ENCODE data around the gene TMEM161A.

TMEM161A gene

DNA sequence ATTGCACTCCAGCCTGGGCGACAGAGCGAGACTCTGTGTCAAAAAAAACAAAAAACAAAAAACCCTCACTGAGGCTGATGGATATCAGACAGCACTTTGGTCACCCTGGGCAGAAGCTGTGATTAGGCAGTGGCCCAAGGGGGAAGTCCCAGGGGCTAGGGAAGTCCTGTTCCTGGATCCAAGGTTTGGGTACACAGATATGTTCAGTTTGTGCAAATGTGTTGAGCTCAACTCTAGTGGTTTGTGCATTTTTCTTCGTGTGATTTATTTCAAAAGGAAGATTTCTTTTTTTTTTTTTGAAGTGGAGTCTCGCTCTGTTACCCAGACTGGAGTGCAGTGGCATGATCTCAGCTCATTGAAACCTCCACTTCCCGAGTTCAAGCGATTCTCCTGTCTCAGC is 19.5 kb upstream of the TMEM161A start:
- POLR2A ChIA-PET, result interaction anchor here (0.6 kb wide), 1 partner anchor 9 kb away, joined by 6 read pairs; no protein-coding TSS in a partner anchor
- H3K27ac ChIP-seq (ENCODE audit: extremely low read depth, low read depth, low read length), result no peak overlapping the region
- TF ChIP-seq ZNF830 (tag by site-specific recombination; IDR thresholded peaks at IDR 0.05; ENCODE audit: low read depth) (no peak), HOXA7 (CRISPR knock-in tag; IDR thresholded peaks at IDR 0.05; ENCODE audit: borderline replicate concordance) (no peak), ZNF133 (tag by site-specific recombination; IDR thresholded peaks at IDR 0.05) (no peak), MZF1 (tag by site-specific recombination; IDR thresholded peaks at IDR 0.05; ENCODE audit: borderline replicate concordance) (no peak), ZNF274 (IDR thresholded peaks at IDR 0.05; ENCODE audit: low read length) (no peak), ZNF274 (tag by site-specific recombination; IDR thresholded peaks at IDR 0.05; ENCODE audit: borderline replicate concordance) (no peak), ZNF514 (tag by site-specific recombination; IDR thresholded peaks at IDR 0.05) (no peak), ZNF16 (tag by site-specific recombination; IDR thresholded peaks at IDR 0.05; ENCODE audit: low read depth) (no peak), GLI4 (tag by site-specific recombination; IDR thresholded peaks at IDR 0.05) (no peak), ZBTB8A (tag by site-specific recombination; IDR thresholded peaks at IDR 0.05) (no peak), TSHZ1 (tag by site-specific recombination; IDR thresholded peaks at IDR 0.05; ENCODE audit: borderline replicate concordance) (no peak), ZNF223 (tag by site-specific recombination; IDR thresholded peaks at IDR 0.05) (no peak), ZNF354C (tag by site-specific recombination; IDR thresholded peaks at IDR 0.05; ENCODE audit: borderline replicate concordance, low read depth) (no peak), ZNF645 (tag by site-specific recombination; IDR thresholded peaks at IDR 0.05) (no peak)
- TF ChIP-seq, protein P1, sequence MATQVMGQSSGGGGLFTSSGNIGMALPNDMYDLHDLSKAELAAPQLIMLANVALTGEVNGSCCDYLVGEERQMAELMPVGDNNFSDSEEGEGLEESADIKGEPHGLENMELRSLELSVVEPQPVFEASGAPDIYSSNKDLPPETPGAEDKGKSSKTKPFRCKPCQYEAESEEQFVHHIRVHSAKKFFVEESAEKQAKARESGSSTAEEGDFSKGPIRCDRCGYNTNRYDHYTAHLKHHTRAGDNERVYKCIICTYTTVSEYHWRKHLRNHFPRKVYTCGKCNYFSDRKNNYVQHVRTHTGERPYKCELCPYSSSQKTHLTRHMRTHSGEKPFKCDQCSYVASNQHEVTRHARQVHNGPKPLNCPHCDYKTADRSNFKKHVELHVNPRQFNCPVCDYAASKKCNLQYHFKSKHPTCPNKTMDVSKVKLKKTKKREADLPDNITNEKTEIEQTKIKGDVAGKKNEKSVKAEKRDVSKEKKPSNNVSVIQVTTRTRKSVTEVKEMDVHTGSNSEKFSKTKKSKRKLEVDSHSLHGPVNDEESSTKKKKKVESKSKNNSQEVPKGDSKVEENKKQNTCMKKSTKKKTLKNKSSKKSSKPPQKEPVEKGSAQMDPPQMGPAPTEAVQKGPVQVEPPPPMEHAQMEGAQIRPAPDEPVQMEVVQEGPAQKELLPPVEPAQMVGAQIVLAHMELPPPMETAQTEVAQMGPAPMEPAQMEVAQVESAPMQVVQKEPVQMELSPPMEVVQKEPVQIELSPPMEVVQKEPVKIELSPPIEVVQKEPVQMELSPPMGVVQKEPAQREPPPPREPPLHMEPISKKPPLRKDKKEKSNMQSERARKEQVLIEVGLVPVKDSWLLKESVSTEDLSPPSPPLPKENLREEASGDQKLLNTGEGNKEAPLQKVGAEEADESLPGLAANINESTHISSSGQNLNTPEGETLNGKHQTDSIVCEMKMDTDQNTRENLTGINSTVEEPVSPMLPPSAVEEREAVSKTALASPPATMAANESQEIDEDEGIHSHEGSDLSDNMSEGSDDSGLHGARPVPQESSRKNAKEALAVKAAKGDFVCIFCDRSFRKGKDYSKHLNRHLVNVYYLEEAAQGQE (tag by site-specific recombination; IDR thresholded peaks at IDR 0.05), result no peak
- CTCF ChIA-PET, result interaction anchor here (0.5 to 6.3 kb wide), 6 partner anchors 11 to 333 kb away, joined by 3 to 47 read pairs (median 10); no protein-coding TSS in a partner anchor
- no peaks in the 10 kb centered on the region for H3K9me3 ChIP-seq (ENCODE audit: control insufficient read depth, insufficient read depth, low read depth, low read length)
- H3K36me3 ChIP-seq (ENCODE audit: control insufficient read depth in 2 of 2, insufficient read depth in 1 of 2, low read length in 2 of 2), result no peaks in the 10 kb centered on the region
- no peak overlapping the region for H3K4me3 ChIP-seq (ENCODE audit: low read depth, low read length)
- H3K4me1 ChIP-seq (ENCODE audit: control insufficient read depth, insufficient read depth, low read length), result no peaks in the 10 kb centered on the region

GRCh38 chr19:19155495-19156219 is 17.4 kb upstream of the TMEM161A start:
- H3K4me1 ChIP-seq (ENCODE audit: control insufficient read depth, insufficient read depth, low read length), result no peaks in the 10 kb centered on the region
- no peak overlapping the region for H3K4me3 ChIP-seq (ENCODE audit: low read depth, low read length)
- H3K36me3 ChIP-seq (ENCODE audit: control insufficient read depth in 2 of 2, insufficient read depth in 1 of 2, low read length in 2 of 2), result no peaks in the 10 kb centered on the region
- ChIA-PET CTCF (interaction anchor here (0.5 to 6.3 kb wide), 6 partner anchors 9 to 179 kb away, joined by 3 to 47 read pairs (median 4); no protein-coding TSS in a partner anchor), POLR2A (interaction anchor here (1.6 kb wide), 1 partner anchor 10 kb away, joined by 6 read pairs; no protein-coding TSS in a partner anchor)
- no peak overlapping the region for H3K27ac ChIP-seq (ENCODE audit: extremely low read depth, low read depth, low read length)
- no peak for TF ChIP-seq KLF1 (tag by site-specific recombination; IDR thresholded peaks at IDR 0.05)
- no peak for TF ChIP-seq CTCF (tag by site-specific recombination; IDR thresholded peaks at IDR 0.05)
- no peak for TF ChIP-seq KLF16 (tag by site-specific recombination; IDR thresholded peaks at IDR 0.05)
- no peak for TF ChIP-seq SP3 (tag by site-specific recombination; IDR thresholded peaks at IDR 0.05)
- H3K9me3 ChIP-seq (ENCODE audit: control insufficient read depth, insufficient read depth, low read depth, low read length), result no peaks in the 10 kb centered on the region

All from HEK293 (cell line).